Neural cell (in vitro differentiated cells): Measurements from ENCODE around the gene PHACTR2.
"Not testable (repeated sequence)": the region's sequence is repeated elsewhere in the genome, so short reads cannot be mapped to it uniquely, and the experiment has no call there.

Source experiments
- RAD21 ChIP-seq: fragments of 450-650 bp; conservative IDR thresholded peaks from 2 replicates; pipeline ENCODE4 v1.6.1; 2014; ENCODE audit warnings: antibody characterized with exemption, mild to moderate bottlenecking, moderate library complexity
- TF ChIP-seq, protein P1 (sequence below): fragments of 450-650 bp; IDR thresholded peaks from 2 replicates; pipeline ENCODE4 v1.5.1; 2014; ENCODE audit warnings: antibody characterized with exemption, mild to moderate bottlenecking, moderate library complexity; ENCODE audit not compliant: poor library complexity, severe bottlenecking

DNA sequence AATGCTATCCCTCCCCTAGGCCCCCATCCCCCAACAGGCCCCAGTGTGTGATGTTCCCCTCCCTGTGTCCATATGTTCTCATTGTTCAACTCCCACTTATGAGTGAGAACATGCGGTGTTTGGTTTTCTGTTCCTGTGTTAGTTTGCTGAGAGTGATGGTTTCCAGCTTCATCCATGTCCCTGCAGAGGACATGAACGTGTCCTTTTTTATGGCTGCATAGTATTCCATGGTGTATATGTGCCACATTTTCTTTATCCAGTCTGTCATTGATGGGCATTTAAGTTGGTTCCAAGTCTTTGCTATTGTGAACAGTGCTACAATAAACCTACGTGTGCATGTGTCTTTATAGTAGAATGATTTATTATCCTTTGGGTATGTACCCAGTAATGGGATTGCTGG, 173.9 kb downstream of the PHACTR2 start:
- TF ChIP-seq, protein P1, sequence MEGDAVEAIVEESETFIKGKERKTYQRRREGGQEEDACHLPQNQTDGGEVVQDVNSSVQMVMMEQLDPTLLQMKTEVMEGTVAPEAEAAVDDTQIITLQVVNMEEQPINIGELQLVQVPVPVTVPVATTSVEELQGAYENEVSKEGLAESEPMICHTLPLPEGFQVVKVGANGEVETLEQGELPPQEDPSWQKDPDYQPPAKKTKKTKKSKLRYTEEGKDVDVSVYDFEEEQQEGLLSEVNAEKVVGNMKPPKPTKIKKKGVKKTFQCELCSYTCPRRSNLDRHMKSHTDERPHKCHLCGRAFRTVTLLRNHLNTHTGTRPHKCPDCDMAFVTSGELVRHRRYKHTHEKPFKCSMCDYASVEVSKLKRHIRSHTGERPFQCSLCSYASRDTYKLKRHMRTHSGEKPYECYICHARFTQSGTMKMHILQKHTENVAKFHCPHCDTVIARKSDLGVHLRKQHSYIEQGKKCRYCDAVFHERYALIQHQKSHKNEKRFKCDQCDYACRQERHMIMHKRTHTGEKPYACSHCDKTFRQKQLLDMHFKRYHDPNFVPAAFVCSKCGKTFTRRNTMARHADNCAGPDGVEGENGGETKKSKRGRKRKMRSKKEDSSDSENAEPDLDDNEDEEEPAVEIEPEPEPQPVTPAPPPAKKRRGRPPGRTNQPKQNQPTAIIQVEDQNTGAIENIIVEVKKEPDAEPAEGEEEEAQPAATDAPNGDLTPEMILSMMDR, result not testable (repeated sequence)
- TF ChIP-seq RAD21, result not testable (repeated sequence)
